ENCODE measurements around the gene PTCH1.

DNA sequence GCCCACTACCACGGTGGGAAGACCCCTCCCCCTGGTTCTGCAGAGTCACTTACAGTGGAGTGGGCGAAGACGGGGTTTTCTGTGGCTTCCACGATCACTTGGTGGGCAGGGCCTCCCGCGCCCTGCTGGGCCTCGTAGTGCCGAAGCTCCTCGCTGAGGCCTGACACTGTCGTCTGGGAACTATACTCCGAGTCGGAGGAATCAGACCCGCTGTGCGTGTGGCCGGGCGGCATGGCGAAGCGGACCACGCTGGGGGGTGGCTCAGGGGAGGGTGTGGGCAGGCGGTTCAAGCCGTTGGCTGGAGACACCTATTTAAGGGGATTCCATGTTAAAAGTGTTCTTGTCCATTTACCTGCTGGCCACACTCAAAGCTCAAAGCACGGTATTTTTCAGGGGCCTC lies 67.8 kb downstream of the PTCH1 start:
- TF ChIP-seq, protein P1, sequence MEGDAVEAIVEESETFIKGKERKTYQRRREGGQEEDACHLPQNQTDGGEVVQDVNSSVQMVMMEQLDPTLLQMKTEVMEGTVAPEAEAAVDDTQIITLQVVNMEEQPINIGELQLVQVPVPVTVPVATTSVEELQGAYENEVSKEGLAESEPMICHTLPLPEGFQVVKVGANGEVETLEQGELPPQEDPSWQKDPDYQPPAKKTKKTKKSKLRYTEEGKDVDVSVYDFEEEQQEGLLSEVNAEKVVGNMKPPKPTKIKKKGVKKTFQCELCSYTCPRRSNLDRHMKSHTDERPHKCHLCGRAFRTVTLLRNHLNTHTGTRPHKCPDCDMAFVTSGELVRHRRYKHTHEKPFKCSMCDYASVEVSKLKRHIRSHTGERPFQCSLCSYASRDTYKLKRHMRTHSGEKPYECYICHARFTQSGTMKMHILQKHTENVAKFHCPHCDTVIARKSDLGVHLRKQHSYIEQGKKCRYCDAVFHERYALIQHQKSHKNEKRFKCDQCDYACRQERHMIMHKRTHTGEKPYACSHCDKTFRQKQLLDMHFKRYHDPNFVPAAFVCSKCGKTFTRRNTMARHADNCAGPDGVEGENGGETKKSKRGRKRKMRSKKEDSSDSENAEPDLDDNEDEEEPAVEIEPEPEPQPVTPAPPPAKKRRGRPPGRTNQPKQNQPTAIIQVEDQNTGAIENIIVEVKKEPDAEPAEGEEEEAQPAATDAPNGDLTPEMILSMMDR (IDR thresholded peaks at IDR 0.05), result no peak
- TF ChIP-seq POLR2A (IDR thresholded peaks at IDR 0.05), result no peak
